K562 (cell line): ENCODE results near the gene NR1H2. TPM values are rescaled to one million over a fixed set of nuclear protein-coding genes. Genes with fewer than 3 reads are reported as not detected.

Experiments
- ATF3 ChIP-seq, 2 experiments: fragments of 450-650 bp in 1 of 2; sonication (generic) in 1 of 2; formaldehyde crosslinking in 1 of 2; IDR thresholded peaks in 1 of 2; conservative IDR thresholded peaks in 1 of 2; 2 replicates each; pipeline versions ENCODE4 v1.6.1 to v1.8.1; 2016 to 2023; ENCODE audit warnings: mild to moderate bottlenecking in 2 of 2, moderate library complexity in 2 of 2, inconsistent platforms in 1 of 2, missing genetic modification reagents in 1 of 2
- CBX2 ChIP-seq: fragments of 200-600 bp; sonication (generic); IDR thresholded peaks from one replicate; pipeline ENCODE4 v1.6.1; 2012; ENCODE audit warnings: mild to moderate bottlenecking, low read length, inconsistent platforms; ENCODE audit not compliant: insufficient read depth, poor library complexity, severe bottlenecking
- ETV5 ChIP-seq: sonication (generic); formaldehyde crosslinking; IDR thresholded peaks from 2 replicates; pipeline ENCODE4 v1.4.0; 2020; ENCODE audit warnings: low read depth, mild to moderate bottlenecking, missing genetic modification reagents
- FOS ChIP-seq: IDR thresholded peaks from 3 replicates; pipeline ENCODE4 v1.6.1; 2011; ENCODE audit not compliant: insufficient read length; ENCODE audit errors: extremely low read depth
- GATAD2A ChIP-seq: fragments of 450-650 bp; IDR thresholded peaks from 2 replicates; pipeline ENCODE4 v1.6.1; 2017
- HDAC2 ChIP-seq: fragments of 450-650 bp; IDR thresholded peaks from 2 replicates; pipeline ENCODE4 v1.6.1; 2016; ENCODE audit warnings: mild to moderate bottlenecking
- KAT2B ChIP-seq: IDR thresholded peaks from one replicate; pipeline ENCODE4 v1.6.1; 2012; ENCODE audit warnings: low read depth, mild to moderate bottlenecking, control low read depth, inconsistent platforms, low read length, moderate library complexity
- KDM2B ChIP-seq: fragments of 250-450 bp; sonication (Bioruptor Pico); IDR thresholded peaks from 2 replicates; pipeline ENCODE4 v1.8.0; 2021; ENCODE audit warnings: mild to moderate bottlenecking, moderate library complexity
- KLF1 ChIP-seq: fragments of 450-650 bp; IDR thresholded peaks from 2 replicates; pipeline ENCODE4 v1.6.1; 2016; ENCODE audit warnings: missing genetic modification characterization, missing compliant biosample characterization
- MAFF ChIP-seq: IDR thresholded peaks from 2 replicates; pipeline ENCODE4 v1.6.1; 2012; ENCODE audit warnings: low read length, improper control_type of control experiment
- MCM7 ChIP-seq, 2 experiments: fragments of 450-650 bp; IDR thresholded peaks; 2 replicates each; pipeline ENCODE4 v1.6.1; 2016 to 2018
- NFATC3 ChIP-seq: fragments of 450-650 bp; IDR thresholded peaks from 2 replicates; pipeline ENCODE4 v1.6.1; 2017; ENCODE audit warnings: mild to moderate bottlenecking
- NFRKB ChIP-seq: fragments of 450-650 bp; IDR thresholded peaks from 2 replicates; pipeline ENCODE4 v1.6.1; 2016; ENCODE audit warnings: low read depth
- PBX2 ChIP-seq, 2 experiments: IDR thresholded peaks in 1 of 2; conservative IDR thresholded peaks in 1 of 2; 2 replicates each; pipeline ENCODE4 v1.6.1; 2016; ENCODE audit warnings: low read depth in 2 of 2, mild to moderate bottlenecking in 1 of 2, missing compliant biosample characterization in 1 of 2, missing genetic modification characterization in 1 of 2, moderate library complexity in 1 of 2
- POLR2A ChIP-seq: fragments of 450-650 bp; conservative IDR thresholded peaks from 2 replicates; pipeline ENCODE4 v1.6.1; 2016
- RNF2 ChIP-seq: sonication (generic); IDR thresholded peaks from 2 replicates; pipeline ENCODE4 v1.6.1; 2016
- SIRT6 ChIP-seq: IDR thresholded peaks from one replicate; pipeline ENCODE4 v1.6.1; 2012; ENCODE audit warnings: low read depth, mild to moderate bottlenecking, control low read depth, inconsistent platforms, low read length, moderate library complexity
- STAT5B ChIP-seq: fragments of 250-450 bp; sonication (Bioruptor Pico); IDR thresholded peaks from 2 replicates; pipeline ENCODE4 v1.8.0; 2021; ENCODE audit warnings: mild to moderate bottlenecking, inconsistent platforms
- THRAP3 ChIP-seq: fragments of 450-650 bp; IDR thresholded peaks from 2 replicates; pipeline ENCODE4 v1.6.1; 2016; ENCODE audit warnings: mild to moderate bottlenecking, inconsistent platforms, borderline replicate concordance
- ZBED1 ChIP-seq: IDR thresholded peaks from 2 replicates; pipeline ENCODE4 v1.6.1; 2014
- ZBTB17 ChIP-seq: fragments of 450-650 bp; formaldehyde crosslinking; IDR thresholded peaks from 2 replicates; pipeline ENCODE4 v1.4.0; 2020; ENCODE audit warnings: mild to moderate bottlenecking
- ZNF212 ChIP-seq: fragments of 450-650 bp; formaldehyde crosslinking; IDR thresholded peaks from 2 replicates; pipeline ENCODE4 v1.4.0; 2020; ENCODE audit warnings: mild to moderate bottlenecking
- polyA plus RNA-seq, 8 experiments: library from polyadenylated mRNA; depleted of rRNA in 4 of 8; stranded (reverse) in 5 of 8; unstranded in 3 of 8; fragments of >200 nt; fragmentation: Nextera tagmentation in 2 of 8; fragmentation: Illumina TruSeq in 1 of 8; extraction: Ambion mirVana in 2 of 8; extraction: Trizol in 1 of 8; gene quantifications; 2 replicates each; pipeline versions ENCODE4 v1.2.1 to v1.2.3, GENCODE V29; 2011 to 2014; ENCODE audit warnings: inconsistent platforms in 1 of 8, missing spikeins in 1 of 8
- total RNA-seq, 7 experiments: library from RNA; depleted of rRNA in 6 of 7; stranded (reverse); fragments of >200 nt in 6 of 7; fragmentation: Illumina TruSeq in 2 of 7; extraction: Trizol in 2 of 7; gene quantifications; 2 replicates each; pipeline versions ENCODE4 v1.2.1 to v1.2.3, GENCODE V29; 2011 to 2021; ENCODE audit warnings: low replicate concordance in 1 of 7
- TF ChIP-seq, protein P1 (sequence below): IDR thresholded peaks from 3 replicates; pipeline ENCODE4 v1.6.1; 2011; ENCODE audit warnings: borderline replicate concordance, mild to moderate bottlenecking; ENCODE audit not compliant: insufficient read length, insufficient read depth

Gene NR1H2
- total and polyA plus RNA-seq, 9 of the 15 experiments (the other 6 are each of a cell fraction or from before 2014, with no cell fraction given), result 0.11 to 73.8 (median 24.0) TPM

GRCh38 chr19:50333737-50334617 lies 42.3 kb upstream of the NR1H2 start (continued):
- no peak for TF ChIP-seq PBX2 (CRISPR knock-in tag; IDR thresholded peaks at IDR 0.05; ENCODE audit: low read depth)
- peak; percentile 65 for TF ChIP-seq PBX2 (tag; conservative IDR thresholded peaks at IDR 0.05; ENCODE audit: low read depth)
- TF ChIP-seq HDAC2, result peak; percentile 81
- TF ChIP-seq POLR2A, result peak; percentile 93
- TF ChIP-seq GATAD2A, result no peak
- TF ChIP-seq MCM7 (IDR thresholded peaks at IDR 0.05), result no peak
- no peak for TF ChIP-seq KAT2B
- no peak for TF ChIP-seq NFATC3
- TF ChIP-seq SIRT6, result no peak
- TF ChIP-seq CBX2, result no peak
- TF ChIP-seq NFRKB, result peak; percentile 72; the same call in 1 of the 2 replicates
- TF ChIP-seq ATF3 (IDR thresholded peaks at IDR 0.05), result peak; percentile 99
- peak; percentile 87; the same call in 1 of the 2 replicates for TF ChIP-seq ATF3 (CRISPR knock-in tag; conservative IDR thresholded peaks at IDR 0.05)
- TF ChIP-seq STAT5B, result no peak
- peak; percentile 82 for TF ChIP-seq ETV5
- TF ChIP-seq KLF1 (tag), result peak; percentile 78; the same call in 1 of the 2 replicates
- TF ChIP-seq MAFF, result no peak
- TF ChIP-seq ZBED1, result no peak
- no peak for TF ChIP-seq FOS
- peak; percentile 88 for TF ChIP-seq RNF2
- peak; percentile 34; the same call in 1 of the 2 replicates for TF ChIP-seq ZNF212 (CRISPR knock-in tag)
- peak; percentile 84; the same call in 1 of the 2 replicates for TF ChIP-seq KDM2B
- TF ChIP-seq THRAP3, result no peak
- peak; percentile 68; the same call in 1 of the 2 replicates for TF ChIP-seq ZBTB17 (CRISPR knock-in tag)
- TF ChIP-seq, protein P1, sequence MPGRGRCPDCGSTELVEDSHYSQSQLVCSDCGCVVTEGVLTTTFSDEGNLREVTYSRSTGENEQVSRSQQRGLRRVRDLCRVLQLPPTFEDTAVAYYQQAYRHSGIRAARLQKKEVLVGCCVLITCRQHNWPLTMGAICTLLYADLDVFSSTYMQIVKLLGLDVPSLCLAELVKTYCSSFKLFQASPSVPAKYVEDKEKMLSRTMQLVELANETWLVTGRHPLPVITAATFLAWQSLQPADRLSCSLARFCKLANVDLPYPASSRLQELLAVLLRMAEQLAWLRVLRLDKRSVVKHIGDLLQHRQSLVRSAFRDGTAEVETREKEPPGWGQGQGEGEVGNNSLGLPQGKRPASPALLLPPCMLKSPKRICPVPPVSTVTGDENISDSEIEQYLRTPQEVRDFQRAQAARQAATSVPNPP, result no peak
